K562 (cell line): ENCODE data around the gene N4BP2. TPM values are rescaled to one million over a fixed set of nuclear protein-coding genes. Genes with fewer than 3 reads are reported as not detected.

Experiments used
- CHD1 ChIP-seq: fragments of 200-600 bp; sonication (generic); IDR thresholded peaks from one replicate; pipeline ENCODE4 v1.6.1; 2012; ENCODE audit warnings: mild to moderate bottlenecking, moderate library complexity, low read length, inconsistent platforms
- E2F6 ChIP-seq, 2 experiments: IDR thresholded peaks; 2 replicates each; pipeline ENCODE4 v1.6.1; 2011; ENCODE audit warnings: borderline replicate concordance in 1 of 2, control low read depth in 1 of 2, low read depth in 1 of 2, low read length in 1 of 2, mild to moderate bottlenecking in 1 of 2, mixed read lengths in 1 of 2, moderate library complexity in 1 of 2; ENCODE audit not compliant: insufficient read depth in 1 of 2, insufficient read length in 1 of 2, poor library complexity in 1 of 2, severe bottlenecking in 1 of 2; ENCODE audit errors: extremely low read depth in 1 of 2
- EGR1 ChIP-seq: fragments of 450-650 bp; conservative IDR thresholded peaks from 2 replicates; pipeline ENCODE4 v1.6.1; 2017; ENCODE audit warnings: mild to moderate bottlenecking
- FOSL1 ChIP-seq: fragments of 200-800 bp; sonication (Bioruptor generic); conservative IDR thresholded peaks from 2 replicates; pipeline ENCODE4 v1.6.1; 2016; ENCODE audit warnings: missing genetic modification characterization, missing compliant biosample characterization
- HDAC2 ChIP-seq: fragments of 450-650 bp; IDR thresholded peaks from 2 replicates; pipeline ENCODE4 v1.6.1; 2016; ENCODE audit warnings: mild to moderate bottlenecking
- HDAC6 ChIP-seq: IDR thresholded peaks from 2 replicates; pipeline ENCODE4 v1.6.1; 2012; ENCODE audit warnings: low read depth, mild to moderate bottlenecking, control low read depth, inconsistent platforms, low read length, moderate library complexity
- HNRNPK ChIP-seq: fragments of 200-400 bp; formaldehyde crosslinking; IDR thresholded peaks from one replicate; pipeline ENCODE4 v1.6.1; 2018; ENCODE audit warnings: mild to moderate bottlenecking, low read depth, low read length; ENCODE audit not compliant: poor library complexity, severe bottlenecking
- JUND ChIP-seq, 2 experiments: IDR thresholded peaks; 2 replicates in 1 of 2; 3 replicates in 1 of 2; pipeline ENCODE4 v1.6.1; 2011; ENCODE audit warnings: borderline replicate concordance in 2 of 2, low read depth in 2 of 2, low read length in 2 of 2, improper control_type of control experiment in 1 of 2, missing biosample characterization in 1 of 2, missing genetic modification characterization in 1 of 2, missing genetic modification reagents in 1 of 2
- NKRF ChIP-seq: fragments of 450-650 bp; IDR thresholded peaks from 2 replicates; pipeline ENCODE4 v1.6.1; 2016; ENCODE audit warnings: borderline replicate concordance
- POLR2AphosphoS2 ChIP-seq: IDR thresholded peaks from 2 replicates; pipeline ENCODE4 v1.6.1; 2012; ENCODE audit warnings: low read length, improper control_type of control experiment
- RBM39 ChIP-seq: fragments of 200-400 bp; formaldehyde crosslinking; optimal IDR thresholded peaks from 2 replicates; pipeline ENCODE3; 2018; ENCODE audit warnings: low read depth, low read length
- SAFB ChIP-seq: fragments of 200-400 bp; formaldehyde crosslinking; IDR thresholded peaks from 2 replicates; pipeline ENCODE4 v1.6.1; 2017; ENCODE audit warnings: low read depth, low read length, borderline replicate concordance
- SIN3A ChIP-seq, 2 experiments: fragments of 150-350 bp in 1 of 2; IDR thresholded peaks; 2 replicates each; pipeline ENCODE4 v1.6.1; 2011 to 2016; ENCODE audit warnings: borderline replicate concordance in 2 of 2, low read depth in 2 of 2, low read length in 2 of 2, mild to moderate bottlenecking in 2 of 2, moderate library complexity in 2 of 2; ENCODE audit not compliant: control insufficient read depth in 1 of 2
- SRSF1 ChIP-seq: fragments of 200-400 bp; formaldehyde crosslinking; IDR thresholded peaks from 2 replicates; pipeline ENCODE4 v1.6.1; 2017; ENCODE audit warnings: mild to moderate bottlenecking, low read depth, low read length, moderate library complexity
- YY1 ChIP-seq, 3 experiments: IDR thresholded peaks; 2 replicates each; pipeline ENCODE4 v1.6.1; 2011; ENCODE audit warnings: low read length in 2 of 3, mild to moderate bottlenecking in 2 of 3, moderate library complexity in 2 of 3, borderline replicate concordance in 1 of 3, control low read depth in 1 of 3, low read depth in 1 of 3; ENCODE audit not compliant: insufficient read depth in 3 of 3, insufficient replicate concordance in 2 of 3, control insufficient read depth in 1 of 3, insufficient read length in 1 of 3; ENCODE audit errors: extremely low read depth in 1 of 3
- ZNF134 ChIP-seq: fragments of 250-450 bp; sonication (Bioruptor Pico); conservative IDR thresholded peaks from 2 replicates; pipeline ENCODE4 v1.4.0; 2020
- ZNF23 ChIP-seq: fragments of 250-450 bp; sonication (Bioruptor Pico); IDR thresholded peaks from 2 replicates; pipeline ENCODE4 v1.4.0; 2020; ENCODE audit warnings: mild to moderate bottlenecking
- ZNF24 ChIP-seq: fragments of 450-650 bp; IDR thresholded peaks from 2 replicates; pipeline ENCODE4 v1.6.1; 2016
- ZNF592 ChIP-seq: fragments of 450-650 bp; IDR thresholded peaks from 2 replicates; pipeline ENCODE4 v1.6.1; 2017; ENCODE audit warnings: antibody characterized with exemption, mild to moderate bottlenecking
- polyA plus RNA-seq, 8 experiments: library from polyadenylated mRNA; depleted of rRNA in 4 of 8; stranded (reverse) in 5 of 8; unstranded in 3 of 8; fragments of >200 nt; fragmentation: Nextera tagmentation in 2 of 8; fragmentation: Illumina TruSeq in 1 of 8; extraction: Ambion mirVana in 2 of 8; extraction: Trizol in 1 of 8; gene quantifications; 2 replicates each; pipeline versions ENCODE4 v1.2.1 to v1.2.3, GENCODE V29; 2011 to 2014; ENCODE audit warnings: inconsistent platforms in 1 of 8, missing spikeins in 1 of 8
- total RNA-seq, 7 experiments: library from RNA; depleted of rRNA in 6 of 7; stranded (reverse); fragments of >200 nt in 6 of 7; fragmentation: Illumina TruSeq in 2 of 7; extraction: Trizol in 2 of 7; gene quantifications; 2 replicates each; pipeline versions ENCODE4 v1.2.1 to v1.2.3, GENCODE V29; 2011 to 2021; ENCODE audit warnings: low replicate concordance in 1 of 7

Gene N4BP2
- total and polyA plus RNA-seq, 9 of the 15 experiments (the other 6 are each of a cell fraction or from before 2014, with no cell fraction given) = 2.7 to 12.6 (median 7.6) TPM

GRCh38 chr4:40057586-40058091 is 989 bp downstream of the N4BP2 start (continued):
- TF ChIP-seq ZNF23 (CRISPR knock-in tag) (no peak), ZNF134 (CRISPR knock-in tag) (no peak), NKRF (peak; percentile 40; the same call in 1 of the 2 replicates), SIN3A (IDR thresholded peaks at IDR 0.05; ENCODE audit: borderline replicate concordance in 2 of 2, control insufficient read depth in 1 of 2, low read depth in 2 of 2, low read length in 2 of 2) (no peak), E2F6 (IDR thresholded peaks at IDR 0.05; ENCODE audit: borderline replicate concordance in 1 of 2, extremely low read depth in 1 of 2, insufficient read depth in 1 of 2, insufficient read length in 1 of 2, low read depth in 1 of 2, low read length in 1 of 2, poor library complexity in 1 of 2, severe bottlenecking in 1 of 2) (peak in 1 of 2 experiments; percentile 3), HDAC6 (no peak), ZNF592 (peak; percentile 73), CHD1 (no peak), POLR2AphosphoS2 (peak; percentile 47; the same call in 1 of the 2 replicates), EGR1 (peak; percentile 75), FOSL1 (tag) (peak; percentile 85), JUND (IDR thresholded peaks at IDR 0.05; ENCODE audit: borderline replicate concordance, low read depth, low read length) (peak; percentile 87), JUND (tag; IDR thresholded peaks at IDR 0.05; ENCODE audit: borderline replicate concordance, low read depth, low read length) (peak; percentile 77; the same call in 2 of the 3 replicates), SAFB (no peak), YY1 (IDR thresholded peaks at IDR 0.05; ENCODE audit: borderline replicate concordance in 1 of 3, control insufficient read depth in 1 of 3, extremely low read depth in 1 of 3, insufficient read depth in 3 of 3, insufficient read length in 1 of 3, insufficient replicate concordance in 2 of 3, low read depth in 1 of 3, low read length in 2 of 3) (peak in 1 of 3 experiments; percentile 78), RBM39 (peak; percentile 43), HDAC2 (0 out of 2 replicates have a peak, but pooled peaks have one; percentile 58), ZNF24 (no peak), SRSF1 (no peak), HNRNPK (no peak)
